HEK293 (cell line): Measurements from ENCODE around the gene SH3BGRL3.

Experiments
- HOXD13 ChIP-seq: sonication (generic); formaldehyde crosslinking; IDR thresholded peaks from 2 replicates; pipeline ENCODE4 v1.8.0; 2022; ENCODE audit warnings: missing genetic modification reagents, borderline replicate concordance
- KLF16 ChIP-seq: fragments of 450-650 bp; formaldehyde crosslinking; IDR thresholded peaks from 2 replicates; pipeline ENCODE4 v1.5.1; 2017; ENCODE audit warnings: missing biosample characterization, missing genetic modification characterization
- PATZ1 ChIP-seq: fragments of 450-650 bp; formaldehyde crosslinking; IDR thresholded peaks from 2 replicates; pipeline ENCODE4 v1.5.1; 2016; ENCODE audit warnings: missing biosample characterization, missing genetic modification characterization
- PBX3 ChIP-seq: sonication (generic); formaldehyde crosslinking; IDR thresholded peaks from 2 replicates; pipeline ENCODE4 v1.8.1; 2022; ENCODE audit warnings: mild to moderate bottlenecking, moderate library complexity, missing genetic modification reagents
- PRDM10 ChIP-seq: fragments of 450-650 bp; formaldehyde crosslinking; IDR thresholded peaks from 2 replicates; pipeline ENCODE4 v1.5.1; 2016; ENCODE audit warnings: missing biosample characterization, missing genetic modification characterization
- SALL2 ChIP-seq: fragments of 450-650 bp; formaldehyde crosslinking; IDR thresholded peaks from 2 replicates; pipeline ENCODE4 v1.5.0; 2017; ENCODE audit warnings: missing biosample characterization, mild to moderate bottlenecking, missing genetic modification characterization, borderline replicate concordance
- SCRT2 ChIP-seq: fragments of 450-650 bp; formaldehyde crosslinking; IDR thresholded peaks from 2 replicates; pipeline ENCODE4 v1.5.1; 2016; ENCODE audit warnings: missing biosample characterization, missing genetic modification characterization
- SP7 ChIP-seq: fragments of 450-650 bp; formaldehyde crosslinking; IDR thresholded peaks from 2 replicates; pipeline ENCODE4 v1.5.1; 2016; ENCODE audit warnings: missing biosample characterization, missing genetic modification characterization
- TCF7L2 ChIP-seq: IDR thresholded peaks from 2 replicates; pipeline ENCODE4 v1.6.1; 2011; ENCODE audit warnings: low read depth, mild to moderate bottlenecking, inconsistent platforms, low read length, moderate library complexity, borderline replicate concordance
- WT1 ChIP-seq: fragments of 450-650 bp; formaldehyde crosslinking; IDR thresholded peaks from 2 replicates; pipeline ENCODE4 v1.5.1; 2016; ENCODE audit warnings: missing biosample characterization, missing genetic modification characterization
- ZBTB11 ChIP-seq: fragments of 450-650 bp; formaldehyde crosslinking; conservative IDR thresholded peaks from 2 replicates; pipeline ENCODE4 v1.5.1; 2016; ENCODE audit warnings: low read depth, missing biosample characterization, missing genetic modification characterization
- ZBTB44 ChIP-seq: fragments of 450-650 bp; IDR thresholded peaks from 2 replicates; pipeline ENCODE4 v1.5.1; 2018; ENCODE audit warnings: missing biosample characterization, mild to moderate bottlenecking, missing genetic modification characterization
- ZEB2 ChIP-seq: fragments of 450-650 bp; formaldehyde crosslinking; IDR thresholded peaks from 2 replicates; pipeline ENCODE4 v1.5.1; 2016; ENCODE audit warnings: missing biosample characterization, missing genetic modification characterization
- ZNF146 ChIP-seq: fragments of 450-650 bp; formaldehyde crosslinking; IDR thresholded peaks from 2 replicates; pipeline ENCODE4 v1.5.1; 2016; ENCODE audit warnings: missing biosample characterization, missing genetic modification characterization
- ZNF155 ChIP-seq: fragments of 450-650 bp; formaldehyde crosslinking; IDR thresholded peaks from 2 replicates; pipeline ENCODE4 v1.5.1; 2016; ENCODE audit warnings: missing biosample characterization, missing genetic modification characterization
- ZNF16 ChIP-seq: fragments of 450-650 bp; formaldehyde crosslinking; IDR thresholded peaks from 2 replicates; pipeline ENCODE4 v1.5.1; 2016; ENCODE audit warnings: low read depth, missing biosample characterization, missing genetic modification characterization
- ZNF221 ChIP-seq: fragments of 450-650 bp; formaldehyde crosslinking; IDR thresholded peaks from 2 replicates; pipeline ENCODE4 v1.5.1; 2017; ENCODE audit warnings: missing biosample characterization, missing genetic modification characterization, borderline replicate concordance
- ZNF24 ChIP-seq: fragments of 450-650 bp; formaldehyde crosslinking; IDR thresholded peaks from 2 replicates; pipeline ENCODE4 v1.5.1; 2016; ENCODE audit warnings: missing biosample characterization, missing genetic modification characterization
- ZNF266 ChIP-seq: fragments of 450-650 bp; formaldehyde crosslinking; IDR thresholded peaks from 2 replicates; pipeline ENCODE4 v1.5.1; 2016; ENCODE audit warnings: missing biosample characterization, missing genetic modification characterization, low read depth
- ZNF37A ChIP-seq: fragments of 450-650 bp; IDR thresholded peaks from 2 replicates; pipeline ENCODE4 v1.5.1; 2018; ENCODE audit warnings: missing biosample characterization, missing genetic modification characterization
- ZNF394 ChIP-seq: fragments of 450-650 bp; formaldehyde crosslinking; IDR thresholded peaks from 2 replicates; pipeline ENCODE4 v1.5.1; 2016; ENCODE audit warnings: missing biosample characterization, missing genetic modification characterization, mild to moderate bottlenecking, moderate library complexity, borderline replicate concordance
- ZNF433 ChIP-seq: fragments of 450-650 bp; formaldehyde crosslinking; IDR thresholded peaks from 2 replicates; pipeline ENCODE4 v1.5.1; 2016; ENCODE audit warnings: missing biosample characterization, missing genetic modification characterization, low read depth
- ZNF501 ChIP-seq: fragments of 450-650 bp; formaldehyde crosslinking; IDR thresholded peaks from 2 replicates; pipeline ENCODE4 v1.5.1; 2016; ENCODE audit warnings: missing biosample characterization, missing genetic modification characterization
- ZNF529 ChIP-seq: fragments of 450-650 bp; formaldehyde crosslinking; IDR thresholded peaks from 2 replicates; pipeline ENCODE4 v1.5.1; 2017; ENCODE audit warnings: missing genetic modification characterization, missing biosample characterization; ENCODE audit not compliant: insufficient replicate concordance
- ZNF548 ChIP-seq: fragments of 450-650 bp; formaldehyde crosslinking; IDR thresholded peaks from 2 replicates; pipeline ENCODE4 v1.5.1; 2016; ENCODE audit warnings: missing biosample characterization, missing genetic modification characterization
- ZNF561 ChIP-seq: fragments of 450-650 bp; IDR thresholded peaks from 2 replicates; pipeline ENCODE4 v1.5.1; 2018; ENCODE audit warnings: missing biosample characterization, missing genetic modification characterization, borderline replicate concordance
- ZNF623 ChIP-seq: fragments of 450-650 bp; formaldehyde crosslinking; IDR thresholded peaks from 2 replicates; pipeline ENCODE4 v1.5.1; 2016; ENCODE audit warnings: missing biosample characterization, missing genetic modification characterization
- ZNF792 ChIP-seq: fragments of 450-650 bp; formaldehyde crosslinking; IDR thresholded peaks from 2 replicates; pipeline ENCODE4 v1.5.1; 2016; ENCODE audit warnings: missing biosample characterization, missing genetic modification characterization
- ZSCAN16 ChIP-seq: fragments of 450-650 bp; formaldehyde crosslinking; IDR thresholded peaks from 2 replicates; pipeline ENCODE4 v1.5.1; 2016; ENCODE audit warnings: missing biosample characterization, missing genetic modification characterization

The SH3BGRL3 gene

GRCh38 chr1:26284597-26285347 lies 4.9 kb downstream of the SH3BGRL3 start (continued):
- TF ChIP-seq PATZ1 (tag by site-specific recombination) (peak; percentile 95), WT1 (tag by site-specific recombination) (no peak; the same call in 1 of the 2 replicates), ZNF221 (tag by site-specific recombination) (no peak), ZNF529 (tag by site-specific recombination) (no peak), ZNF561 (tag by site-specific recombination) (no peak), SALL2 (tag by site-specific recombination) (no peak), PBX3 (CRISPR knock-in tag) (no peak), PRDM10 (tag by site-specific recombination) (peak; percentile 91), ZNF394 (peak; percentile 46; the same call in 1 of the 2 replicates), ZNF623 (tag by site-specific recombination) (no peak), ZNF501 (tag by site-specific recombination) (peak; percentile 77; the same call in 1 of the 2 replicates), ZNF548 (tag by site-specific recombination) (no peak), ZNF24 (peak; percentile 82), ZNF37A (no peak), SCRT2 (tag by site-specific recombination) (no peak), ZBTB11 (tag by site-specific recombination) (no peak), ZEB2 (peak; percentile 93), TCF7L2 (no peak), SP7 (peak; percentile 93), ZNF16 (tag by site-specific recombination) (no peak), ZBTB44 (tag by site-specific recombination) (no peak), KLF16 (tag by site-specific recombination) (peak; percentile 88), ZNF792 (tag by site-specific recombination) (peak; percentile 19; the same call in 1 of the 2 replicates), HOXD13 (CRISPR knock-in tag) (no peak), ZNF266 (tag by site-specific recombination) (no peak), ZNF155 (tag by site-specific recombination) (no peak), ZNF146 (tag by site-specific recombination) (no peak), ZNF433 (tag by site-specific recombination) (no peak), ZSCAN16 (tag by site-specific recombination) (no peak)
